Measurements from ENCODE around the gene AMPH.
A peak's percentile ranks its signal among the peaks of the same experiment; 100 is the strongest.
"Not testable (repeated sequence)": the region's sequence is repeated elsewhere in the genome, so short reads cannot be mapped to it uniquely, and the experiment has no call there.

The AMPH gene

DNA sequence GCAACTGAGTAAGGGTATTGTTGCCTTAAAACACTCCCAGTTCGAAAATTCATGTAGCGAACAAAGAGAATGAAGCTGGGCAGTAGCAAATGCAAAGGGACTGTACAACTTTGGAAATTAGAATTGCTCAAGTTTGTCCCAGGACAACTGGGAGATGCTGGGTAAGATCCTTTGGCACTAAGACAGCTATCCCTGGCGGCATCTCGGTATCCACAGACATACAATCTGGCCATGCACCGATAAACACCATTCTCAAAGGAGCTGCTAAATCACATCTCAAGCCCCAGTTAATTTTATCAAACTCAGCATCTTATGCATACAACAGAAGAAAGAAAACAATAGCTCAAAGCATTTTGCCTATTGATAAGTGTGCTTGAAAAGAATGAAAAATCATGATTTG, 177.3 kb downstream of the AMPH start:
- no peak for DNase-seq

DNA sequence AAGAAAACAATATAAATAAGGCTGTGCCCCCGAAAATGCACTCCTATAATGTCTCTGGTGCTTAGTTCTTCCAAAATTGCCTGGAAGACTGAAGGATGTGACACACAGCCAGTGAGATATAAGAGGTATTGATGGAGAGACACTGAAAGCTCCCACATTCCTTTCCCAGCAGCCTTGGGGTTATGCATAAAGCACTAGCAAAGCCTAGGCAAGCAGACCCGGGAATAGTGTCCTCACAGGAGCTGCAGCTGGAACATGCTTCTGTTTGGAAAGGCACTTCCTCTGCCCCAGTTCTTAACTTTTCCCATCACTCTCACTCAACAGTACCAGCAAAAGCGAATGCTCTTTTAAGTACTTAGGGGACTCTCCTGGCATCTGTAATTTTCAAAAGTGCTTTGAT, 178.0 kb downstream of the AMPH start:
- peak in 2 of 3 experiments; percentile 8 to 40 for DNase-seq

DNA sequence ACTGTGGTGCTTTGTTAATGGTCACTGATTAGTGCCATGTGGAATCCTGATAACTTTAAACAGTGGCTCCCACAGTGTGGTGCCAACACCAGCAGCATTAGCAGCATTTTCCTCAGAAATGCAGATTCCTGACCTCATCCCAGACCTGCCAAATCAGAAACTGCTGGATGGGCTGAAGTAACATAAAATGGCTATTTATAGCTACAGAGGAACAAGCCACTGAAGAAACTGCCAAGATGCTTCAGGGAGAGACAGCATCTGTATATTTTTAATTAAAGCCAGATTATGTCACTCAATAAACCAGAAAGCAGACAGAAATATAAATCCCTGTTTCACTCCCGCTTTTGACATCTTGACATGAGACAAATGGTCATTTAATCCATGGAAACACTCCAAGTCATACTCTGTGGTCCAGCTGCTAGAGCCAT, 178.5 kb downstream of the AMPH start:
- DNase-seq: no peak

DNA sequence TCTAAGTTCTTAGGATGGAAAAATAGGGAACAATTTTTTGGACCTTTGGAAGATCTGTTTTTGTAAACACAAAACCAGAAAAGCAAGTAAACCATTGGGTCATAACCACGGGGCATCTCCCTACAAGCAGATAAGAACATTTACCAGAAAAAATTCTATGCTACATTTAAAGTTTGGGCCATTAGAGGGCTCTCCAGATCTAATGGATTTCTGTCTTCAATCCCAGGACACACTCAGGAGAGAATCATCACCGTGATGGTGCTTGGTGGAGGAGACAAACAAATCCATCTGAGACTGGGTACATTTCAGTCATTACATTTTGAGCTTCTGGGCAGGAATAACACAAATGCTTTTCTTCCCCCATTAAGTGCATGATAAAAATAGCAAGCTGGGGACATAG, 179.3 kb downstream of the AMPH start:
- DNase-seq: peak; percentile 15 to 73 (median 61)

DNA sequence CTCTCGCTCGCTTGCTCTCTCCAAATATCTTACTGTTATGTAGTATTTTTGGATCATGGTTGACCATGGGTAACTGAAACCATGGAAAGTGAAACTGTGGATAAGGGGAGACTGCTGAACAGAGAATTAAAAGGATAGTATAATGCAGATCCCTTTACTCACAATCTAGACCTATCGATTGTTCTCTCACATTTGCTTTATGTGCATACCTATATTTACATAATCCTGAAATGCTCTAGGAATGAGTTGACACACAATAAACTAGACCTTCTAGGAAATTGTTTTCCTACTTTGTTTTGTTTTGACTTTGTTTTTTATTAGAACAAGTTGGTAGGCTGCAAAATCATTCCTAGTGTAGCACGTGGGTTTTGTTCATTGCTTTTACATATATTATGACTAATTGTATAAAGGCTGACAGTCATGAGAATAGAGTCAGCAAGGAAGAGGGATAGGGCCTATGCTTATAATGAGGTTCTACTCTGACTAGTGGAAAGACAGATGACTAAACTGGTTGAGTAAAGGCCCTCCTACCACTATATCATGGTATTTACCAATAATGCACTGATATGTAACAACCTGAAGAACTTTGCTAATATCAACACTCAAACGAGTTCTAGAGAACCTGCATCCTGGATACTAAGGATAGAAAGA, 182.5 kb downstream of the AMPH start:
- DNase-seq: no peak

DNA sequence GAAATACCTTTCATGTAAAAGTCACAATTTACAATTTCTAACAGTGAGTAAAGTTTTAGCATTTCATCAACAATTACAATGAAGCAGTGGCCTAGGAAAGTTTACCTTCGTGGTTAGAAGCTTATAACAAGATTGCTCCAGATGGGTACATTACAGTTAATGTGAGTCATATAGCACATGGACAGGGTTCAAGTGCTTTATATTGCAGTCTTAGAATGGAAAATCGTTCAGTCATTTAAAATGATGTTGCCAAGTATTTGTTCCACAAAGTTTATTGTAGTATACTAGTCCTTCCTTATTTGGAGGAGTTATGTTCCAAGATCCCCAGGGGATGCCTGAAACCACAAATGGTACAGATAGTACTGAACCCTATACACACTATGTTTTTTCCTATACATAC, 183.1 kb downstream of the AMPH start:
- DNase-seq: no peak

DNA sequence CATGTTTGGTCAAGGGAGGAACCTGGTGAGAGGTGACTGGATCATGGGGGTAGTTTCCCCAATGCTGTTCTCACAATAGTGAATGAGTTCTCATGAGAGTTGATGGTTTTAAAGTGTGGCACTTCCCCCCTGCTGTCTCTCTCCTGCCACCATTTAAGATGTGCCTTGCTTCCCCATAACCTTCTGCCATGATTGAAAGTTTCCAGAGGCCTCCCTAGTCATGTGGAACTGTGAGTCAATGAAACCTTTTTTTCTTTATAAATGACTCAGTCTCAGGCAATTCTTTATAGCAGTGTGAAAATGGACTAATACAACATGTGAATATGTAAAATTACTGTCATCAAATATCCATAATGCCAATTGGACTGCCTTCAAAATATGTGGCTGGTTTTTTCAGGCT, 192.2 kb downstream of the AMPH start:
- DNase-seq: no peak

DNA sequence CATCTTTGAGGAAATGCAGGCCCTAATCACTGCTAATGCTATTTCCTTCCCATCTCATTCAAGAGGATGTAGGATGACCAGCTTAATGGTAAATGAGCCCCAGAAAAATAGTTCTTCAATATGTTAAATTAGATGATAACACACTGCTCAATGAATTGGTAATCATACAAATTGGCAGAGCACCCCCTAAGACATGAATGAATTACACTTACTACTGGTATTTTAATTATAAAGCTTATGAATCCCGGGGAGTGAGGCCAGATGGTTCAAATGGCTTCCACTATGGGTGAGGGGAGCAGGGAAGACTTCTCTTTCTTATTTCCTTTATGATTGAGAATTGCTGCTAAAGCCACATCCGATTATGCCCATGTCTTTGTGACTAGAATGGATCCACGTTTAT, 198.5 kb downstream of the AMPH start:
- DNase-seq: no peak

DNA sequence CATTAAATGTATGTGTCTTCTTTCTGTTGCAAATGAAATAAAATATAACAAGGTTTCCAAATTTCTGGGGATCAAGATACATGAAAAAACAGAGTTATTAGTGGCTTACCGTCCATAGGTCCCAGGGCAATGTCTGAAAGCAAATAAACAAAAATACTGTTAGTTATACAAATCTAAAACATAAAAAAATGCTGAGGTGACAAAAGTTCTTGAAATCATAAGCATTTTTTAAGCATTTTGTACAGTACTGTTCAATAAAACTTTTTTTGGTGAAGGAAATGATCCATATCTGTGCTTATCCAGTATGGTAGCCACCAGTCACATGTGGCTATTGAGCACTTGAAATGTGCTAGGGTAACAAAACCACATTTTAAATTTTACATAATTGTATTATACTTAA, 199.1 kb downstream of the AMPH start:
- DNase-seq: no peak

DNA sequence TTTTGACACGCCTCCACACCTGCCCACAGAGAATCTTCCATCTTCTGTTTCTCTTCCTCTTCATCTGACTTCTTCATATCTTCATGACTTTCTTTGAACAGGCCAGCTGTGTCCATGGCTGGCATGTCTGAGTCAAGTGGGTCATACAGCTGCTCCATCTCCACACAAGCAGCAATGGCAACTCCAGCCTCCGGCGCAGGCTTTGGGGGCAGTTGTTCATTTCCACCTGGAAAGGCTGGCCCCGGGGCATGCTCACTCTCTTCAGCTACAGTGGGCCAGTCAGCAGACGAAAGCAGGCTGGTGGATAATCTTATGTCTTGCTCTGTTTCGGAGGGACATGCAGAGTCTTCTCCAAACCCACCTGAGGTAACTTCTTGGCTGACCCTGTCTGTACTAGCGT, 202.1 kb downstream of the AMPH start:
- no peak for DNase-seq

DNA sequence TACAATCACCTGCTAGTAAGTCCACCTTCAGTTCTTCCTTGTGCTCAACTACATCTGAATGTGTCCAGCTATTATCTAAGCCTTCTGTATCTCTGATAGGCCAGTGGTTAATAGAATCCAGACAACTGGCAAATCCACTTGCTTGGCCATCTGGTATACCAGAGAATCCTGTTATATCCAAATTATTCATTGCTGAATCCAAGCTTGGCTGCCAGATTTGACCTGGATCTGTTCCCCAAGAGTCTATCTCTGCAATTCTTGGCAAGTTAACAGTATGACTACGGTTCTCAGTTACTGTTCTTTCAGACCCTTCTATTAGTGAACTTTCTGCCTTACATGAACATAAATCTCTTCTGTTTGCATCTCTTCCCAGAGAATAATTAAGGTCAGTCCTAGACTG, 203.1 kb downstream of the AMPH start:
- DNase-seq: no peak

DNA sequence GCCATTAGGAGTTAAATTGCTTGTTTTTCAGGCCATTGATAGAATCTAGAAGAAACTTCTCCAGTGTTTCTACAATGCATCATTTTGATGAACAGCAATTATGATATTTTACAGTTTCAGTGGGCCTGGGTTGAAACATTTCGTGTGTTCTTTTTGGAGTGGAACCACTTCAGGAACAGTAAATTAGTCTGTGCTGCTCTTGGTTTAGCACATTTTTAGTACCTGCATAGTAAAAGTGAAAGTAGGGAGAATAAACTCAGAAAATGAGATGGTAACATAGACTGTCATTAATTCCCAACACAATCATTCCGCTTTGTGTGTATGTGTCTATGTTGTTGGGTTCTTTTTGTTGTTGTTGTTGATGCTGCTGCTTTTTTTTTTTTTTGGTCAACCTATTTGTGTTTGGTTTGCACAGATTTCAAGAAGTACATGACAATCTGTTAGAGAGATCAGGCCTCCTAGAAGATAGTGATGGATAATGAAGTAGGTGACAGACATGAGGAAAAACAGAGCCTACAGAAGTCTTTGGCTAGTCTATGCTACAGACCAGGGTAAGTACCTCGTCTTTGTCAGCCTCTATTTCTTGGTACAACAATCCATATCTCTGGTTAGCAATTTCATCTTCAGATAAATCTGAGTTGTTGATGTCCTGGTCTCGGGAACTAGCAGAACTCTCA, 203.8 kb downstream of the AMPH start:
- no peak for DNase-seq

DNA sequence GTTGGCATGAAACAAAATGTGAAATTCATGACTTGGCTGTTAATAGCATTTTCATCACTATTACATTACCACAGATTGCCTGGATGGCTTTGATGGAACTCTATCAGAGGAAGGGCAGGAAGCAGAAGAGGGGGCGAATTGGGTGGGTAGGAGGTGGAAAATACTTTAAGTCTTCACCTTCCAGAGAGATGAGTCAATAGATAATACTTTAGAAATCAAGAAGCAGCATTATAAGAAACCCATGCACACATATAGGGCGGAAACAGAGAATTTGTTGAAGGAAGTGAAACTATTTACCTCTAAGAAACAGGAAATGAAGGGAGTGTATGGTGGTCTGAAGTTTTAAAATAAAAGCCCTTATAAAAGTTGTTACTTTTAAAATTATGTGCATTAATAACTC, 205.7 kb downstream of the AMPH start:
- DNase-seq: no peak

DNA sequence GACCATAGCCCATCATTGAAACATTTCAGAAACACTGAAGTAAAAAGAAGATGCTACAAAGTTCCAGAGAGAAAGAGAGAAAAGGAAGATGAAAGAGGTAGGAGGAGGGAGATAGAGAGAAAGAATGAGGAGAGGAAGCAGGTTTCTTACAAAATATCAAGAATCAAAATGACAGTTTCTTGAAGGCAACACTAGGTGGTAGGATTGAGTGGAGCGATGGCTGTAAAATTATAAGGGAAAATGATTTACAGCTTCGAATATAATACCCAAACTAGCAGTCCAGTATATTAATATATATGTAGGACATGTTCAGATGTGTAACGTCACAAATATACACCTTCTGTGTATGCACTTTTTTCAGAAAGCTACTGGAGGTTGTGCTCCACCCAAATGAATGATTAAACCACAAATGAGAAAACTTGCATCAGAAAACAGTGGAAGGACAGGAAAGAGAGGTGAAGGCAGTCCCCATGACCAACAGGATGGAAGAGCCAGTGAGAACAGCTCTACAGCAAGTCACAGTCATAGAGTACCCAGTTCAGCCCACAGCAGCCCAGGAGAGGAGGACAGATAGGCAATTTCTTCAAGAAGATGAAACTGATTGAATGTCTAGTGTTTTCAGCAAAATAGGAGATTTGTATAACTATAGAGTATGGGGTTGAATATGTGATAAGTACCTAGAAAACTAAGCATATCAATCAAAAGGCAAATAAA, 206.3 kb downstream of the AMPH start:
- DNase-seq: no peak

DNA sequence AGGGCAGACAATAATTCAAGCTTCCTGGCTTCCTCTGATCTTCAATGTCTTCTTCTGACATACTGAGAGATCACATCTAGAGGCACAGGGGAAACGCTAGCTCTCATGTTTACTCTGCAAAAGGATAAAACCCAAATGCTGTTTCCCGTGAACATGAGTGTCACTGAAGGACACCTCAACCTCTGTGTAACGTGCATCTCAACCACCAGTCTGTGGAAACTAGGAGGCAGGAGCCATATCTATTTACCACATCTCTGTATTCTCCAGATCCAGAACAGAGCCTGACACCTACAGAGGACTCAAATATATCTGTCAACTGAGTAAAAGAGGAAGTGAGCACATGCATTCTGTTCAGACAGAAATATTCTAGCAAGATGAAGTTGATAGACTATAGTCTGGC, 217.4 kb downstream of the AMPH start:
- no peak for DNase-seq

DNA sequence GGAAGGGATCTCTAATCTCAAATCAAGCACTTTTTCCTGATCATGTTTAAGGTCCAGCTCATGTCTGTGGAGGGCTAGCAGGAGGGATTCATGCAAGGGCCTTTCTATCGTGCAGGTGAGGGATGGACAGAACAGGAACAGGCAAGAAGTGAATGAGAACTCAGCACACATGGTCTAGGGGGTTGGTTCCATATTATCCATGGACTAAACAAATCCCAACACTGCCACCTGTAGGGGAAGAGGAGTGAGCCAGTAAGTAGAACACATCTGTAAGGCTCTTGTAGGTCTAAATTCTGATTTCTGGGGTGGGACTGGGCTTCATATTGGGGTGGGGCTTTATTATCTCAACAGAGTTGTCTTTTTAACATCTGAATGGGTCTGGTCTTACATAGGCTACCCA, 219.8 kb downstream of the AMPH start:
- DNase-seq: peak in 1 of 3 experiments; percentile 18

DNA sequence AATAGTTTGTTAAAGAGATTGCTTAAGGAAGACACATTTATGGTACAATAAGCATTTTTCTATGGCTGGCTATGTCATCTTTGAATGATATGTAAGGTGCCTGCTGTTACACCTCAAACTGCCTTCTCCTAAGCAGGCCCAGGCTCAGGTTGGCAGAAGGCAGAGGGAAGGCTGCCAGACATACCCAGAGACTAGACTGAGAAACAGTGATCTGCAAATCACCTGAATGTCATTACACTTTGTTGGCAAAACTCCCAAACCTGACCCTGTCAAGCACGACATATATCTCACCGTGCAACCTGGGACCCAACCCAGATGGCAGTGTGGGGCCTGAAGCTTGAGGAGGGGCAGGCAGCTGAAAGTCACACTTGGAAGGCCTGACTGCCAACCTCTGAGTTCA, 221.1 kb downstream of the AMPH start:
- peak in 1 of 3 experiments; percentile 31 for DNase-seq

DNA sequence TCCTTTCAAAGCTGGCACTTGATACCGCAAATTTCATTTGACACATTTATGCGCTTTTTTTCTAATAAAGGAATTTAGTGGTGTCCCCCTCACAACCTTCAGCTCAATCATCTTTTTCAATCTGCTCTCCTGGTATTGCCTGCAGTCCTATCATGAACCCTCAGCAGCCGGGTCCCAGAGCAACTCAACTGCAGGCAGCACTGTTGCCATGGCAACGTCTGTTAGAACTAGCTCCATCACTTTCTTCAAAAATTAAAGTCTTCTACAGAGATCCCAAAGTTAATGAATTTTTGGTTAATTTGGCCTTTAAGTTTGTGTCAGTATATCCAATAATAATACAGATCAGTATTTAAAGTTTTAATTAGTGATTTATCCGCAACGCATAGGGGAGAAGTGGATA, 221.6 kb downstream of the AMPH start:
- DNase-seq: peak in 1 of 3 experiments; percentile 14

DNA sequence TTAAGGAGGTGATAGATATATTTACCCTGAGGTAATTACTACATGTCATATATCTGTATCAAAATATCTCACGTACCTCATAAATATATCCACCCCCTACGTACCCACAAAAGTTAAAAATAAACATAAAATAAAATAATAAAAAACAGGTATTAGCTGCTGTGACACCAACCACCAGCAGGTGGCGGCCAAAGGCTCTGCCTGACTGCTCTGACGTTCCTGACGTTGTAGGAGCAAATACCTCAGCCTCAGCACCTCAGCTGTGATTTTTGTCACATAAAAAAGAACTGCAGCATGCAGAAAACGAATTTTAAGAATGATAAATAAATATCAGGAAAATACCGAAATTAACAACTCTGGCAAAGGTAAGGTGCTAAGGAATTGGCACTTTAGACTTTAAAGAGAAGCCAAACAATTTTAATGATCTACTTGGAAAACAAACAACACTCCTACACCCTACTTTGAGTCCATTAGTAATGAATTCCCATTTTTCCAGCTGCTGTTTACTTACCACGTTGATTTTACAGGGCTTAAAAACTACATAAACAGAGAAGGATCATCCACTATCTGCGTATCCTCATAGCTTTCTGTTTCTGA, 232.3 kb downstream of the AMPH start:
- DNase-seq: peak; percentile 16 to 75 (median 39)

DNA sequence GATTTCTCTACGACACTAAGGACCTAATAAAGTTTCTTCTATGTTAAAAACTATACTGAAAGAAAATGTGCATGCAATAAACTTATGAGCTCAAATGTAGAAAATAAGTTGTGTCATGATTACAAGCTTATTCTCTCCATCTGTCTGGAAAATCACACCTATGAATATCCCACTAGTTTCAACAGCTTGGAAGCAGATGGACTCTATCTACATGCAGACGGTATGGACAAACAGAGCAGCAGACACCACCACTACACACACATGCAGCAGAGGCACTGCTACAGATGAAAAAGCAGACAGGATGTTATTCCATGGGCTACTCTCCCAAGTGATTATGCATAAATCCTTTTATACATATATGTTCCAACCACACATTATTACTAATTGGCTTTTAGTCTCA, 234.3 kb downstream of the AMPH start:
- no peak for DNase-seq

DNA sequence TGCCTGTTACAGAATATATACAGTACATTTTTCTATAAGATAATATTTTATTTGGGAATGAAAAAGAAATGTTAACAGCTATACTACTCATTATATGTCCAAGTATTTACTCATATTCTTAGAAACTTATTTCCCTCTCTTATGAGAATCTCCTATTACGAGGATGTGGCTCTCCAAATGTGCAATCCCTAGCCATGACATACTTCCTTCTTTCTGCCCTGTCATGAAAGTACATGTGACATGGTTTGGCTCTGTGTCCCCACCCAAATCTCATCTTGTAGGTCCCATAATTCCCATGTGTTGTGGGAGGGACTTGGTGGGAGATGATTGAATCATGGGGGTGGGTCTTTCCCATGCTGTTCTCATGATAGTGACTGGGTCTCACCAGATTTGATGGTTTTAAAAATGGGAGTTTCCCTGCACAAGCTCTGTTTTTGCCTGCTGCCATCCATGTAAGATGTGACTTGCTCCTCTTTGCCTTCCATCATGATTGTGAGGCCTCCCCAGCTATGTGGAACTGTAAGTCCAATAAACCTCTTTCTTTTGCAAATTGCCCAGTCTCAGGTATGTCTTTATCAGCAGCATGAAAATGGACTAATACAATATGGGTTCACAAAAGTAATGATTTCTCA, 235.1 kb downstream of the AMPH start:
- not testable (repeated sequence) for DNase-seq

DNA sequence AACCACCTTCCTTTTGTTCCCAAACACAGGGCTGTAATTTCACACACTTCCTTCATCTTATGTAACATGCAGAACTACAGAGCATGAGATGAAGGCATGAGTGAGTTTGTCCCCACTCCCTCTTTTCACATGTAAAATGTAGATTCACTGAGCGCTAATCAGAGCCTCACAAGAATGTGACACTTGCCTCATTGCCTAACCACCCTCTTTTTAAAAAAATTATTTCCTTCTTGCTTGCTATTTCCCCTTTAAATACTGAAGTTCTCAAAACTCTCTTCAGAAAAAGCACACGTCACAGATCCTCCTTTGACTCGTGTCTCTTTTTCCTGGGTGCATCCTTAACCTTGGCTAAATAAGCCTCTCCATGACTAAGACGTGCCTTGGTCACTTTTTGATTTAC, 236.5 kb downstream of the AMPH start:
- DNase-seq: no peak

DNA sequence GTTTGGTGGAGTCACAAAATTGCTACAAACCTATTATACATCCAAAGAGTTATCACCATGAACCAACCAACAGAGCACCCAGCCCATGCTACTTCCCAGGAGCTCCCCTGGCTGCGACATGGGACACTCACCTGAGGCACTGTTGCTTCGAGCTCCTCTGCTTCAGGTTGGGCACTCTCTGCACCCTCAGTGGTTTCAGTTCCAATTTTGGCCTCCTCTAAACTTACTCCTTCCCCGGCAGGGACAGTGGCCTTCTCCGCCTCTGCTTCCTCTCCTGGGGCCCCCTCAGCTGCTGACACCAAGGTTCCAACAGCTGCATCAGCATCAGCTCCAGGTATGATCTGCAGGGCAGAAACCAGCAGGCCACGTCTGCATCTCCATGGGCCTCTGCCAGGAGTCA, 237.3 kb downstream of the AMPH start:
- no peak for DNase-seq

Measured in NCI-H1417 (cell line).